Measurements from ENCODE around the gene RRP36. TPM values are rescaled to one million over a fixed set of nuclear protein-coding genes. Genes with fewer than 3 reads are reported as not detected.
"Not testable (repeated sequence)": the region's sequence is repeated elsewhere in the genome, so short reads cannot be mapped to it uniquely, and the experiment has no call there.

RRP36 gene
- 10 to 100 TPM; 37.6 to 64.1 (median 58.5) TPM for polyA plus RNA-seq (ENCODE audit: insufficient read length in 4 of 4)

GRCh38 chr6:43021270-43022047 is at the start of gene RRP36:
Gene RRP36 (plus strand): TSS chr6:43021623. CDS start chr6:43021655, 32 bp downstream.
- DNase-seq (ENCODE audit: low read depth in 4 of 4, low spot score in 3 of 4), result peak in 3 of 4 donors; percentile 21 to 50 (median 42)

- DNase-seq (ENCODE audit: low read depth in 4 of 4, low spot score in 3 of 4), result no peak
These were observed 49.6 kb upstream of the RRP36 start for GRCh38 chr6:42971746-42972327.

GRCh38 chr6:42973926-42974325 is 47.5 kb upstream of the RRP36 start:
- no peak for DNase-seq (ENCODE audit: low read depth in 4 of 4, low spot score in 3 of 4)

- DNase-seq (ENCODE audit: low read depth in 4 of 4, low spot score in 3 of 4), result no peak
These were observed 46.4 kb upstream of the RRP36 start for GRCh38 chr6:42974919-42975505.

GRCh38 chr6:42978487-42978838 is 43.0 kb upstream of the RRP36 start:
- no peak for DNase-seq (ENCODE audit: low read depth in 4 of 4, low spot score in 3 of 4)

GRCh38 chr6:42978839-42979522 is 42.4 kb upstream of the RRP36 start, which contains the start of gene PEX6:
Gene PEX6 (minus strand): TSS chr6:42979181. CDS start chr6:42979150, 31 bp downstream.
- peak in 1 of 4 donors; percentile 62 for DNase-seq (ENCODE audit: low read depth in 4 of 4, low spot score in 3 of 4)

GRCh38 chr6:42979523-42980177 is 41.8 kb upstream of the RRP36 start:
- no peak for DNase-seq (ENCODE audit: low read depth in 4 of 4, low spot score in 3 of 4)

GRCh38 chr6:42981836-42982235 is 39.6 kb upstream of the RRP36 start:
- DNase-seq (ENCODE audit: low read depth in 4 of 4, low spot score in 3 of 4), result no peak

- peak; percentile 90 to 98 (median 96) for DNase-seq (ENCODE audit: low read depth in 4 of 4, low spot score in 3 of 4)
These were observed 37.2 kb upstream of the RRP36 start, which contains the start of gene PPP2R5D for GRCh38 chr6:42984001-42984923. Gene PPP2R5D (plus strand): TSS chr6:42984570. CDS start chr6:42984678, 108 bp downstream.

- DNase-seq (ENCODE audit: low read depth in 4 of 4, low spot score in 3 of 4), result no peak
These were observed 36.4 kb upstream of the RRP36 start for GRCh38 chr6:42984924-42985475.

GRCh38 chr6:42987533-42988451 is 33.6 kb upstream of the RRP36 start:
- no peak for DNase-seq (ENCODE audit: low read depth in 4 of 4, low spot score in 3 of 4)

GRCh38 chr6:42988486-42989020 is 32.9 kb upstream of the RRP36 start:
- DNase-seq (ENCODE audit: low read depth in 4 of 4, low spot score in 3 of 4), result no peak

GRCh38 chr6:42989923-42990322 is 31.5 kb upstream of the RRP36 start:
- no peak for DNase-seq (ENCODE audit: low read depth in 4 of 4, low spot score in 3 of 4)

- no peak for DNase-seq (ENCODE audit: low read depth in 4 of 4, low spot score in 3 of 4)
These were observed 28.0 kb upstream of the RRP36 start for GRCh38 chr6:42993445-42993844.

GRCh38 chr6:42996513-42996912 is 24.9 kb upstream of the RRP36 start:
- no peak for DNase-seq (ENCODE audit: low read depth in 4 of 4, low spot score in 3 of 4)

GRCh38 chr6:42998205-42998604 is 23.2 kb upstream of the RRP36 start:
- not testable (repeated sequence) for DNase-seq (ENCODE audit: low read depth in 4 of 4, low spot score in 3 of 4)

- no peak for DNase-seq (ENCODE audit: low read depth in 4 of 4, low spot score in 3 of 4)
These were observed 19.6 kb upstream of the RRP36 start for GRCh38 chr6:43001843-43002242.

GRCh38 chr6:43005844-43006243 is 15.6 kb upstream of the RRP36 start:
- DNase-seq (ENCODE audit: low read depth in 4 of 4, low spot score in 3 of 4), result no peak

All from left renal pelvis (tissue), 4 donors.